ENCODE data around the gene CCDC73. TPM values are rescaled to one million over a fixed set of nuclear protein-coding genes. Genes with fewer than 3 reads are reported as not detected.

CCDC73 gene
- total RNA-seq, 1 donor from 2014 or later: not detected

DNA sequence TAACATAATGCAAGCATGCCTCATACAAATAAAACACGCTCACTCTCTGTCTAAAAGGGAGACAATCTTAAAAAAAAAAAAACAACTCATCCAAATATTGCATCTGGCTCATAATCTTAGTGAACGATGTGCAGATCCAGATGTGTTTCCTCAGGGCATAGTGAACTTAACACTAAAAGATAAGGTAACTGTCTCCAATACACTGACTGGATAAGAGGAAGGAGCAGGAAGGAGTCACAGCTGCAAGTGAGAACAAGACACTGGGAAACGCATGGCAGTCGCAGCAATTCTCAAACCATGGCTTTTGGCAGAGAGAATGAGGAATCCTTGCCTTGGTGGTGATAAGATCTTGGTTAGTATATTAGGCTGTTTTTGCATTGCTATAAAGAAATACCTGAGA, 220.0 kb downstream of the CCDC73 start:
- Histone ChIP-seq H3K36me3 (no peaks in the 10 kb centered on the region), H3K4me1 (no peaks in the 10 kb centered on the region), H3K9me3 (no peaks in the 10 kb centered on the region), H3K27me3 (no peaks in the 10 kb centered on the region), H3K27ac (no peak overlapping the region), H3K4me3 (no peak overlapping the region)
- DNase-seq (ENCODE audit: low spot score in 2 of 2): no peak
- intact Hi-C loops (cut with DNase I): no loop called here
- TF ChIP-seq, protein P1, sequence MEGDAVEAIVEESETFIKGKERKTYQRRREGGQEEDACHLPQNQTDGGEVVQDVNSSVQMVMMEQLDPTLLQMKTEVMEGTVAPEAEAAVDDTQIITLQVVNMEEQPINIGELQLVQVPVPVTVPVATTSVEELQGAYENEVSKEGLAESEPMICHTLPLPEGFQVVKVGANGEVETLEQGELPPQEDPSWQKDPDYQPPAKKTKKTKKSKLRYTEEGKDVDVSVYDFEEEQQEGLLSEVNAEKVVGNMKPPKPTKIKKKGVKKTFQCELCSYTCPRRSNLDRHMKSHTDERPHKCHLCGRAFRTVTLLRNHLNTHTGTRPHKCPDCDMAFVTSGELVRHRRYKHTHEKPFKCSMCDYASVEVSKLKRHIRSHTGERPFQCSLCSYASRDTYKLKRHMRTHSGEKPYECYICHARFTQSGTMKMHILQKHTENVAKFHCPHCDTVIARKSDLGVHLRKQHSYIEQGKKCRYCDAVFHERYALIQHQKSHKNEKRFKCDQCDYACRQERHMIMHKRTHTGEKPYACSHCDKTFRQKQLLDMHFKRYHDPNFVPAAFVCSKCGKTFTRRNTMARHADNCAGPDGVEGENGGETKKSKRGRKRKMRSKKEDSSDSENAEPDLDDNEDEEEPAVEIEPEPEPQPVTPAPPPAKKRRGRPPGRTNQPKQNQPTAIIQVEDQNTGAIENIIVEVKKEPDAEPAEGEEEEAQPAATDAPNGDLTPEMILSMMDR (IDR thresholded peaks at IDR 0.05): no peak

DNA sequence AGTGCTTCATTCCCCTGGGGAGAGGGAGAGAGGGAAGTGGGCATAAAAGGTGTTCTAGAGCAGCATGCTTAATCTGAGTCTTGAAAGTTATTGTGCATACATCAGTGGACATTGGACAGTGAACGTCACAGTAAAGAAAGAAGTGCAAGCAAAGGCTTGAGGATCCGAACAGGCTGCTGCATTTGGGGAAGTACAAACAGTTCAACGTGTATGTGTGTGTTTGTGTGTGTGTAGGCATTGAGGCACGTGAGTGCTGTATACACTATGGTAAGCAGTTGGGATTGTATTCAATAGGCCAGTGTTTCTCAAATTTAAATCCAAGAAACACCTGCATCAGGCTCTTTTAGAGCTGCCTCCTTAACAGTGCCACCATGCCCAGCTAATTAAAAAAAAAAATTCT, 221.2 kb downstream of the CCDC73 start:
- Histone ChIP-seq H3K27ac (no peak overlapping the region), H3K4me3 (no peak overlapping the region), H3K4me1 (no peaks in the 10 kb centered on the region), H3K27me3 (no peaks in the 10 kb centered on the region), H3K9me3 (no peaks in the 10 kb centered on the region), H3K36me3 (no peaks in the 10 kb centered on the region)
- no peak for DNase-seq (ENCODE audit: low spot score in 2 of 2)
- TF ChIP-seq, protein P1 (IDR thresholded peaks at IDR 0.05): no peak
- intact Hi-C loops (cut with DNase I): no loop called here

DNA sequence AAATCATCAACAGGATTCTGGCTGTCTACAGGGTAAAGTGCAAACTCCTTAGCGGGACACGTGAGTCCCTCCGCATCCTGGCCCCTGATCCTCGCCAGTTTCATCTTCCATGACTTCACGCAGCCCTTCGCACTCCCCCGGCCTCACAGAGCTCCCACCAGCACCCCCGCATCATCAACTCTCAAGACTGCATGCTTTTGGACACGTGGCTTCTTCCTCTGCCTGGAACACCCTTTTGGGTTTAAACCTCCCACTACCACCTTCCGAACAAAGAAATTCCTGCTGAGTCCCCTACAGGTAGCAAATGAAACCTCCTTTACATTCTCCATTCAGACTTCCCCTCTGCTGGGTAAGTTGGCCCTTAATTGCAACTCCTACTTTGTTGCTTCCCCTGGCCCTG, 223.4 kb downstream of the CCDC73 start:
- intact Hi-C loops (cut with DNase I): no loop called here
- H3K4me3 ChIP-seq: no peak overlapping the region

DNA sequence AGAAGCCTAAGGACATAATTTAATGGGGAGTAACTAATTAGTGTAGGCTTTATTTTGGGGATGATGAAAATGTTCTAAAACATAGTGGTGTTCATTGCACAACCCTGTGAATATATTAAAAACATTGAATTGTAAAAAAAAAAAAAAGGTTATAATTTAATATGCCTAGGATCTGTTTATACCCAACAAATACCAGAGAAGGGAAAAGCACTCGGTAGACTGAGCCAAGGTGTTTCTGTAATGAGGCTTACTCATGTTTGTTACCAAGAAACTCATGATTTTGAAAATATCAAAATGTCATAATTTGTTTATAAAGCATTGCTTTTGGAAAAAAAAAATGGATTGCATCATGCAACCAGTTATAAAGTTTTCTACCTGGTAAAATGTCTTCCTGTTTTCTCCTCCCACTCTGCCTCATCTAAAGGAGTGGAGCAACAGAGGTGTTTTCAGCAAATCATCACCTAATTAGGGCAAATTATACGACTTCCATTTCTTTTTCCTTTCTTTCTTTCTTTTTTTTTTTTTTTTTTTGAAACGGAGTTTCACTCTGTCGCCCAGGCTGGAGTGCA, 225.1 kb downstream of the CCDC73 start:
- no peak for DNase-seq (ENCODE audit: low spot score in 2 of 2)
- Histone ChIP-seq H3K4me1 (no peaks in the 10 kb centered on the region), H3K36me3 (no peaks in the 10 kb centered on the region), H3K27ac (no peak overlapping the region), H3K9me3 (no peaks in the 10 kb centered on the region), H3K4me3 (no peak overlapping the region), H3K27me3 (no peaks in the 10 kb centered on the region)
- intact Hi-C loops (cut with DNase I): no loop called here
- TF ChIP-seq, protein P1 (IDR thresholded peaks at IDR 0.05): no peak

More for the DNA sequence above, 223.4 kb downstream of the CCDC73 start:
- TF ChIP-seq, protein P1 (IDR thresholded peaks at IDR 0.05): no peak
- Histone ChIP-seq H3K27me3 (no peaks in the 10 kb centered on the region), H3K4me1 (no peaks in the 10 kb centered on the region), H3K9me3 (no peaks in the 10 kb centered on the region), H3K27ac (no peak overlapping the region), H3K36me3 (no peaks in the 10 kb centered on the region)
- DNase-seq (ENCODE audit: low spot score in 2 of 2): no peak

DNA sequence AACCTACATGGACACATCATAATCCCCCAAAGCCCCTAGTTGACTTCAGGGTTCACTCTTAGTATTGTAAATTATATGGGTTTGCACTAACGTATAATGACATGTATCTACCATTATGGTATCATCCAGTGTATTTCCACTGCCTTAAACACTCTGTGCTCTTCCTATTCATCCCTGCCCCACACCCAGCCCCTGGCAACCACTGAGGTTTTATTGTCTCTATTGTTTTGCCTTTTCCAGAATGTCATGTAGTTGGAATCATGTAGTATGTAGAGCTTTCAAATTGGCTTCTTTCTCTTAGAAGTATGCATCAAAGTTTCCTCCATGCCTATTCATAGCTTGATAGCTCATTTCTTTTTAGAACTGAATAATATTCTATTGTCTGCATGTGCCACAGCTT, 227.3 kb downstream of the CCDC73 start:
- TF ChIP-seq, protein P1 (IDR thresholded peaks at IDR 0.05): no peak
- intact Hi-C loops (cut with DNase I): no loop called here
- no peak for DNase-seq (ENCODE audit: low spot score in 2 of 2)
- Histone ChIP-seq H3K36me3 (no peaks in the 10 kb centered on the region), H3K27me3 (no peaks in the 10 kb centered on the region), H3K4me1 (no peaks in the 10 kb centered on the region), H3K4me3 (no peak overlapping the region), H3K9me3 (no peaks in the 10 kb centered on the region), H3K27ac (no peak overlapping the region)

DNA sequence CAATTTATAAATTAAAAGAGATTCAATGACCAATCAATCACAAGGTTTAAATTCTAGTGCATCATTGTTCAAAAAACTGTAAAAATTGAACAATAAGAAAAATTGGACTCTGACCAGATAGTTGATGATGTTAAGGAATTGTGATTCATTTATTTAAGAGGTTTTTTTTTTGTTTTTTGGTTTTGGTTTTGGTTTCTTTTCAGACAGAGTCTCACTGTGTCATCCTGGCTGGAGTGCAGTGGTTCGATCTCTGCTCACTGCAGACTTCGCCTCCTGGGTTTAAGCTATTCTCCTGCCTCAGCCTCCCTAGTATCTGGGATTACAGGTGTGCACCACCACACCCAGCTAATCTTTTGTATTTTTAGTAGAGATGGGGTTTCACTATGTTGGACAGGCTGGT, 227.9 kb downstream of the CCDC73 start:
- Histone ChIP-seq H3K4me1 (no peaks in the 10 kb centered on the region), H3K9me3 (no peaks in the 10 kb centered on the region), H3K27ac (no peak overlapping the region), H3K4me3 (no peak overlapping the region), H3K36me3 (no peaks in the 10 kb centered on the region), H3K27me3 (no peaks in the 10 kb centered on the region)
- no peak for DNase-seq (ENCODE audit: low spot score in 2 of 2)
- intact Hi-C loops (cut with DNase I): no loop called here
- TF ChIP-seq, protein P1 (IDR thresholded peaks at IDR 0.05): no peak

Measured in ascending aorta (tissue), 2 donors.